ENCODE results near the gene COL12A1.

- TF ChIP-seq CTCF (optimal IDR thresholded peaks at IDR 0.05 in 1 of 3, IDR thresholded peaks at IDR 0.05 in 1 of 3, conservative IDR thresholded peaks at IDR 0.05 in 1 of 3; ENCODE audit: extremely low read depth in 1 of 3, insufficient read depth in 2 of 3, low read length in 3 of 3) (no peak), EZH2 (IDR thresholded peaks at IDR 0.05; ENCODE audit: low read length) (no peak)
Measured at GRCh38 chr6:75128878-75129570, 76.8 kb downstream of the COL12A1 start.

All from keratinocyte (primary cell).